AG09309 (cell line): Measurements from ENCODE around the gene NUP210.

Experiments
- DNase-seq: peaks from one replicate; pipeline ENCODE4 v3.0.0-alpha.2; 2010; ENCODE audit warnings: low read depth
- H3K4me3 ChIP-seq: 2 replicates; pipeline ENCODE4 v1.5.1; 2011; ENCODE audit warnings: mild to moderate bottlenecking, low read depth, low read length, moderate library complexity; ENCODE audit not compliant: control insufficient read depth
- CTCF ChIP-seq: IDR thresholded peaks from 2 replicates; pipeline ENCODE4 v1.5.1; 2011; ENCODE audit warnings: mild to moderate bottlenecking, low read depth, low read length, inconsistent platforms; ENCODE audit not compliant: insufficient read depth, control insufficient read depth; ENCODE audit errors: missing control alignments

NUP210 gene

GRCh38 chr3:13348100-13348499 lies 72.0 kb downstream of the NUP210 start:
- TF ChIP-seq CTCF, result no peak
- H3K4me3 ChIP-seq, result no peak overlapping the region
- no peak for DNase-seq

- H3K4me3 ChIP-seq, result no peak overlapping the region
- no peak for DNase-seq
- no peak for TF ChIP-seq CTCF
These were observed 72.7 kb downstream of the NUP210 start for GRCh38 chr3:13347390-13347950.

DNA sequence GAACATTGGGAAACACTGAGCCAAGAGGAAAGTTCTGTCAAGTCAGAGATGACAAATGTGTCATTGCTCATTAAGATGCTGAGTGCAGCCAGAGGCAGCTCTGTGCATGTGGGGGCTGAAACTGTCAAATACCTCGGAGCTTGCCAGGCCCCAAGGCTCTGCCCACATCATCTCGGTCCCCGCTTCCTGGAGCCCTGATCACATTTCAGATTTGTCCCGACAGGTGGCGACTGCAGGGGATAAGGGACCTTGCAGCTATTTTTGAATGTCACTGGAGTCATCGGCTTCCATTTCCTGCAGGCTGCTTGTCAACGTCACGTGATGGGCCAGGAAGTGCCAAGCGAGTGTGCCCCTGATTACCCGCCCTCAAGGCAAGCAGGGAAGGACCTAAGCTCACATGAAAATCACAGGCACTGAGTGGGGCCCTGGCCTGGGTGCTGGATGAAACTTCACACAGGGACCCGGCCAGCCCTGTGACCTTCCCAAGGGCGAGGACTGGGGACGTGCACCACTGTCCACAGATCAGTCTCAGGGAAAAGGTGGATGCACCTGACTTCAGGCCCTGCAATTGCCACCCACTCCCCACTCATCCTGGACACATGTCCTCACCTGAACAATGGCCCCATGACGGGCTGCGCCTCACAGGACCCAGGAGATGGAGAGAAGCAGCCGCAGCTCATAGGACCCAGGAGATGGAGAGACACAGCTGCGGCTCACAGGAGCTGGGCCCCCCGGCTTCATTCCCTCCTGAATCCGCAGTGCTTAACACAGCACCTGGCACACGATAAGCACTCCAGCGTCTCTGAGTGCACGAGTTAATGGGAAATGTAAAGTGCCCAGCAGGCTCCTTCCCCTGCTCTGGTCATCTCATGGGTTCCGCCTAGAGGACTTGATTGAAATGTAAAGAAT lies 73.4 kb downstream of the NUP210 start:
- H3K4me3 ChIP-seq, result no peak overlapping the region
- DNase-seq, result no peak
- TF ChIP-seq CTCF, result no peak

- TF ChIP-seq CTCF, result no peak
- H3K4me3 ChIP-seq, result no peak overlapping the region
- no peak for DNase-seq
These were observed 74.3 kb downstream of the NUP210 start for GRCh38 chr3:13345772-13346171.

- H3K4me3 ChIP-seq, result no peak overlapping the region
- DNase-seq, result no peak
- TF ChIP-seq CTCF, result no peak
These were observed 74.8 kb downstream of the NUP210 start for GRCh38 chr3:13345284-13345683.

- DNase-seq, result no peak
- no peak overlapping the region for H3K4me3 ChIP-seq
- no peak for TF ChIP-seq CTCF
These were observed 75.5 kb downstream of the NUP210 start for GRCh38 chr3:13344663-13345062.

DNA sequence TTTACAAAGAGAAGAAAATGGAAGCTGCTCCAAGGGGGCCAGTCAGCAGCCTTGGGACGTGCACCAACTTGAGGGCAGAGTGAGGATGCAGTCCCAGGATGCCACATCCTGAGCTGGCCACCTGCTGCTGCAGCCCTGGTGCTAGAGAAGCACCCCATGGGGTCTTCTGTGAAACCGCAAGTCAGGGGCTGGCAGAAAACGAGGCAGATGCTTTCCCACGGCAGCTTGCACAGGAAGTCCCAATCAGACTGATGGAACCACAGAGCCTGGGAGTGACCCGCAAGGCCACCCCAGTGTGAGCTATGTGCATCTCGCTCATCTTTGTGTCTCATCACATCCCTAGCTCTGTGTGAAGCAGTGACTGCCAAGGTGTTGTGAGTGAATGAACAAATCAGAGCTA lies 76.5 kb downstream of the NUP210 start:
- TF ChIP-seq CTCF, result no peak
- no peak overlapping the region for H3K4me3 ChIP-seq
- DNase-seq, result no peak
